Astrocyte (in vitro differentiated cells and primary cell): ENCODE data around the gene PRKCD. TPM values are rescaled to one million over a fixed set of nuclear protein-coding genes. Genes with fewer than 3 reads are reported as not detected.

ENCODE experiments used
- DNase-seq: peaks from one replicate; pipeline ENCODE4 v3.0.0-alpha.2; 2010; ENCODE audit warnings: low read depth
- FAIRE-seq: peaks from 2 replicates; lab custom pipeline; 2011; peaks lifted over from hg19 to GRCh38; lab: Jason Lieb, UNC
- H2AFZ ChIP-seq: 2 replicates; pipeline ENCODE4 v1.6.0; 2012; ENCODE audit warnings: low read depth, low read length, inconsistent platforms
- H3K27ac ChIP-seq: 2 replicates; pipeline ENCODE4 v1.5.1; 2011; ENCODE audit warnings: low read depth, low read length, inconsistent platforms
- H3K27me3 ChIP-seq: 2 replicates; pipeline ENCODE4 v1.6.0; 2011; ENCODE audit warnings: low read length, inconsistent platforms; ENCODE audit not compliant: insufficient read depth
- H3K36me3 ChIP-seq: 2 replicates; pipeline ENCODE4 v1.5.1; 2011; ENCODE audit warnings: low read length, inconsistent platforms; ENCODE audit not compliant: insufficient read depth
- H3K4me1 ChIP-seq: 2 replicates; pipeline ENCODE4 v1.5.1; 2011; ENCODE audit warnings: low read length, inconsistent platforms; ENCODE audit not compliant: insufficient read depth
- H3K4me2 ChIP-seq: 2 replicates; pipeline ENCODE4 v1.6.0; 2012; ENCODE audit warnings: low read length, inconsistent platforms
- H3K4me3 ChIP-seq: 2 replicates; pipeline ENCODE4 v1.5.1; 2011; ENCODE audit warnings: low read depth, mild to moderate bottlenecking, low read length, inconsistent platforms; ENCODE audit not compliant: insufficient read depth
- H3K79me2 ChIP-seq: 2 replicates; pipeline ENCODE4 v1.6.0; 2012; ENCODE audit warnings: mild to moderate bottlenecking, low read length, inconsistent platforms; ENCODE audit not compliant: insufficient read depth
- H3K9ac ChIP-seq: 2 replicates; pipeline ENCODE4 v1.6.0; 2012; ENCODE audit warnings: mild to moderate bottlenecking, low read length, inconsistent platforms
- H3K9me3 ChIP-seq: 2 replicates; pipeline ENCODE4 v1.5.1; 2012; ENCODE audit warnings: low read depth, mild to moderate bottlenecking, low read length, inconsistent platforms; ENCODE audit not compliant: insufficient read depth
- H4K20me1 ChIP-seq: 2 replicates; pipeline ENCODE4 v1.6.0; 2012; ENCODE audit warnings: low read length, inconsistent platforms; ENCODE audit not compliant: insufficient read depth
- H3K27ac Mint-ChIP-seq: one replicate; pipeline ENCODE4 v1.8.0; 2021; ENCODE audit warnings: mild to moderate bottlenecking, mixed read lengths; ENCODE audit not compliant: unreplicated experiment
- H3K27me3 Mint-ChIP-seq: one replicate; pipeline ENCODE4 v1.8.0; 2021; ENCODE audit warnings: low read depth, mixed read lengths; ENCODE audit not compliant: unreplicated experiment
- H3K36me3 Mint-ChIP-seq: one replicate; pipeline ENCODE4 v1.8.0; 2021; ENCODE audit warnings: low read depth, mixed read lengths; ENCODE audit not compliant: unreplicated experiment
- H3K4me1 Mint-ChIP-seq: one replicate; pipeline ENCODE4 v1.8.0; 2021; ENCODE audit warnings: low read depth, mixed read lengths; ENCODE audit not compliant: unreplicated experiment
- H3K4me3 Mint-ChIP-seq: one replicate; pipeline ENCODE4 v1.8.0; 2021; ENCODE audit warnings: mild to moderate bottlenecking, moderate library complexity, mixed read lengths; ENCODE audit not compliant: unreplicated experiment
- H3K9me3 Mint-ChIP-seq: one replicate; pipeline ENCODE4 v1.8.0; 2021; ENCODE audit warnings: mild to moderate bottlenecking, mixed read lengths; ENCODE audit not compliant: unreplicated experiment
- CTCF ChIP-seq: IDR thresholded peaks from 2 replicates; pipeline ENCODE4 v1.5.1; 2011; ENCODE audit warnings: low read depth, mild to moderate bottlenecking, inconsistent platforms, low read length, moderate library complexity; ENCODE audit not compliant: insufficient read depth
- EZH2 ChIP-seq: IDR thresholded peaks from 2 replicates; pipeline ENCODE4 v1.6.1; 2012; ENCODE audit warnings: mild to moderate bottlenecking, low read length, inconsistent platforms; ENCODE audit not compliant: insufficient read depth
- total RNA-seq: library from RNA; stranded (reverse); gene quantifications from 2 replicates; pipeline ENCODE4 v1.2.1, GENCODE V29; 2021

PRKCD gene
- total RNA-seq, 1 donor from 2014 or later, result 25.4 TPM

DNA sequence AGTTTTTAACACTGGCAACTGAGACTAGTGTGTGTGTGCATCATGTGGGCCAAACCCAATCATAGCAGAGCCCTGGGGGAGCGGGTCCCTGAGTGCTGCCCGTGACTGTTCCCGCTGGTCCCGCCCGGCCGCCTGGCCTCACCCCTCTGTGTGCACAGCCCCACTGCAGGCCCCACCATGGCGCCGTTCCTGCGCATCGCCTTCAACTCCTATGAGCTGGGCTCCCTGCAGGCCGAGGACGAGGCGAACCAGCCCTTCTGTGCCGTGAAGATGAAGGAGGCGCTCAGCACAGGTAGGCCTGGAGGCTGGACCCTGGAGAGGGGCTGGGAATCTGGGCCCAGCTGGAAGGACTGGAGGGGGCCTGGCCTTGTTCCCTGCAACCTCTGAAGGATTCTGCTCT lies 17.2 kb downstream of the PRKCD start:
- peaks cover 2% of the 10 kb centered on the region for H3K4me1 ChIP-seq
- H3K27ac ChIP-seq, result no peak overlapping the region
- no peaks in the 10 kb centered on the region for H3K27me3 Mint-ChIP-seq
- H3K9ac ChIP-seq, result no peak overlapping the region
- peaks cover 28% of the 10 kb centered on the region for H4K20me1 ChIP-seq
- TF ChIP-seq CTCF (no peak), EZH2 (no peak)
- H3K4me3 Mint-ChIP-seq, result no peak overlapping the region
- H3K27me3 ChIP-seq, result no peaks in the 10 kb centered on the region
- no peaks in the 10 kb centered on the region for H3K9me3 ChIP-seq
- H2AFZ ChIP-seq, result no peak overlapping the region
- DNase-seq, result no peak
- no peaks in the 10 kb centered on the region for H3K36me3 ChIP-seq
- no peak overlapping the region for H3K4me3 ChIP-seq
- FAIRE-seq, result no peak
- H3K36me3 Mint-ChIP-seq, result peaks cover 13% of the 10 kb centered on the region
- peaks cover 5% of the 10 kb centered on the region for H3K79me2 ChIP-seq
- H3K4me2 ChIP-seq, result no peak overlapping the region
- peaks cover 7% of the 10 kb centered on the region for H3K4me1 Mint-ChIP-seq
- H3K9me3 Mint-ChIP-seq, result no peaks in the 10 kb centered on the region
- no peak overlapping the region for H3K27ac Mint-ChIP-seq

DNA sequence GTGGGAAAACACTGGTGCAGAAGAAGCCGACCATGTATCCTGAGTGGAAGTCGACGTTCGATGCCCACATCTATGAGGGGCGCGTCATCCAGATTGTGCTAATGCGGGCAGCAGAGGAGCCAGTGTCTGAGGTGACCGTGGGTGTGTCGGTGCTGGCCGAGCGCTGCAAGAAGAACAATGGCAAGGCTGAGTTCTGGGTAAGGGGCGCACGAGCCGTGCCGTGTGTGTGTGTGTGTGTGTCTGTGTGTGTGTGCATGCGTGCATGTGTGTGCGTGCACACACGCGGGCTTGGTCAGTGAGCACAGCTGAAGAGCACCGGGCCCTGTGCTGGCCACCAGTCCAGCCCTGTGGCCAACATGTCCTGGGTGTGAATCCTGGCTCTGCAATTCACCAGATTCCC lies 18.6 kb downstream of the PRKCD start:
- FAIRE-seq (no peak), DNase-seq (no peak)
- Mint-ChIP-seq H3K4me3 (no peak overlapping the region), H3K9me3 (no peaks in the 10 kb centered on the region), H3K36me3 (peaks cover 13% of the 10 kb centered on the region), H3K4me1 (peaks cover 7% of the 10 kb centered on the region), H3K27me3 (no peaks in the 10 kb centered on the region), H3K27ac (no peak overlapping the region)
- Histone ChIP-seq H3K9ac (no peak overlapping the region), H2AFZ (no peak overlapping the region), H3K4me3 (no peak overlapping the region), H4K20me1 (peaks cover 20% of the 10 kb centered on the region), H3K36me3 (no peaks in the 10 kb centered on the region), H3K79me2 (peaks cover 5% of the 10 kb centered on the region), H3K4me1 (peaks cover 2% of the 10 kb centered on the region), H3K27ac (no peak overlapping the region), H3K27me3 (no peaks in the 10 kb centered on the region), H3K9me3 (no peaks in the 10 kb centered on the region), H3K4me2 (no peak overlapping the region)
- TF ChIP-seq CTCF (no peak), EZH2 (no peak)

DNA sequence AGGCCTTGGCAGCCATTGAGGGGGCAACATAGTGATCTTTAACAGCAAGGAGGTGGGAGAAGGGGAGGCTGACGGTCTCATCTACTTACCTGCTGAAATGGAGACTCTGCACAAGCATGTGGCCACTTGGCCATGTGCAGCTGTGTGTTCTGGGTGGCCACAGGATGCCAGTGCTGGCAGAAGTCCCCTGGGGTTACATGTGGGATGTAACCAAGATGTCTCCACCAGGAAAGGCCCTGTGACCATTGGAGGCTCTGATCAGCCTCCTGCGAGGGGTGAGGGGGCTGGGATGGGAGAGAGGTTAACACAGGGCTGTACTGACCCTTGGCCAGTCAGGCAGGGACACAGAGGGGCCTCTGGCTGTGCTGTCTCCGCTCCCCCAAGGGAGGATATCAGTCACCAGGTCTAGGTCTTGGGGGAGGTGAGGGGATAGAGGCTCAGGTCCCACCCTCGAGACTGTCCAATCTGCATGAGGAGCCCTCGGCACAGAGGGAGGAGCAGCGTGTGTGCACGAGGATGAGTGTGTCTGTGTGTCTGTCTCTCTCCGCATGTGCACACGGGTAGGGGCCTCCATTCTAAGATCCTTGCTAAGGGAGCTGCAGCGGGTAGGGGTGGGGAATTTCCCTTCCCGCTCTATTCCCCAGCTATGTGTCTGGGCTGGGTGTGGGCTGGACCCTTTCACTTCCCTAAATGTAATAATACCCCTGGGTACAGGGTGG lies 19.5 kb downstream of the PRKCD start:
- DNase-seq (no peak), FAIRE-seq (no peak)
- Mint-ChIP-seq H3K27ac (no peak overlapping the region), H3K36me3 (peaks cover 19% of the 10 kb centered on the region), H3K9me3 (no peaks in the 10 kb centered on the region), H3K4me1 (peaks cover 4% of the 10 kb centered on the region), H3K27me3 (no peaks in the 10 kb centered on the region), H3K4me3 (no peak overlapping the region)
- Histone ChIP-seq H3K36me3 (no peaks in the 10 kb centered on the region), H2AFZ (no peak overlapping the region), H3K79me2 (peaks cover 3% of the 10 kb centered on the region), H3K27me3 (no peaks in the 10 kb centered on the region), H3K27ac (no peak overlapping the region), H3K9ac (no peak overlapping the region), H3K4me3 (no peak overlapping the region), H3K4me1 (no peaks in the 10 kb centered on the region), H3K4me2 (no peak overlapping the region), H4K20me1 (peaks cover 11% of the 10 kb centered on the region), H3K9me3 (no peaks in the 10 kb centered on the region)
- no peak for TF ChIP-seq CTCF
- no peak for TF ChIP-seq EZH2
